Keratinocyte (primary cell): ENCODE measurements around the gene FSTL3. TPM values are rescaled to one million over a fixed set of nuclear protein-coding genes. Genes with fewer than 3 reads are reported as not detected.
"Not testable (repeated sequence)": the region's sequence is repeated elsewhere in the genome, so short reads cannot be mapped to it uniquely, and the experiment has no call there.

Experiments used
- DNase-seq: peaks from one replicate; pipeline ENCODE4 v3.0.0-alpha.2; 2011; ENCODE audit warnings: low read depth, missing footprints, low spot score
- FAIRE-seq: peaks from 2 replicates; lab custom pipeline; 2011; peaks lifted over from hg19 to GRCh38; lab: Jason Lieb, UNC
- H2AFZ ChIP-seq: 2 replicates; pipeline ENCODE4 v1.6.0; 2012; ENCODE audit warnings: low read length, control low read depth, inconsistent platforms; ENCODE audit not compliant: control insufficient read depth
- H3K27ac ChIP-seq: 2 replicates; pipeline ENCODE4 v1.5.1; 2011; ENCODE audit warnings: low read length; ENCODE audit not compliant: control insufficient read depth, insufficient read depth
- H3K27me3 ChIP-seq: 3 replicates; pipeline ENCODE4 v1.6.0; 2011; ENCODE audit warnings: low read length; ENCODE audit not compliant: control insufficient read depth, insufficient read depth; ENCODE audit errors: extremely low read depth
- H3K36me3 ChIP-seq, 2 experiments: 2 replicates in 1 of 2; 3 replicates in 1 of 2; pipeline ENCODE4 v1.5.1; 2011; ENCODE audit warnings: low read length in 2 of 2, mild to moderate bottlenecking in 1 of 2; ENCODE audit not compliant: control insufficient read depth in 2 of 2, insufficient read depth in 2 of 2; ENCODE audit errors: extremely low read depth in 1 of 2
- H3K4me1 ChIP-seq: 3 replicates; pipeline ENCODE4 v1.5.1; 2011; ENCODE audit warnings: low read length; ENCODE audit not compliant: control insufficient read depth, insufficient read depth; ENCODE audit errors: extremely low read depth
- H3K4me2 ChIP-seq: 3 replicates; pipeline ENCODE4 v1.6.0; 2011; ENCODE audit warnings: low read depth, low read length; ENCODE audit not compliant: control insufficient read depth, insufficient read depth; ENCODE audit errors: extremely low read depth
- H3K4me3 ChIP-seq, 3 experiments: fragments of 200-600 bp in 1 of 3; sonication (generic) in 1 of 3; 2 replicates in 2 of 3; 3 replicates in 1 of 3; pipeline ENCODE4 v1.5.1; 2011 to 2016; ENCODE audit warnings: low read length in 3 of 3, mild to moderate bottlenecking in 3 of 3, control low read depth in 2 of 3, inconsistent platforms in 1 of 3, low read depth in 1 of 3, mixed read lengths in 1 of 3, mixed run types in 1 of 3, moderate library complexity in 1 of 3; ENCODE audit not compliant: control insufficient read depth in 2 of 3, insufficient read depth in 2 of 3; ENCODE audit errors: extremely low read depth in 1 of 3
- H3K79me2 ChIP-seq: 2 replicates; pipeline ENCODE4 v1.6.0; 2012; ENCODE audit warnings: low read length; ENCODE audit not compliant: control insufficient read depth, insufficient read depth
- H3K9ac ChIP-seq: 3 replicates; pipeline ENCODE4 v1.6.0; 2011; ENCODE audit warnings: low read length; ENCODE audit not compliant: control insufficient read depth, insufficient read depth; ENCODE audit errors: extremely low read depth
- H3K9me1 ChIP-seq: 3 replicates; pipeline ENCODE4 v1.6.0; 2011; ENCODE audit warnings: low read length; ENCODE audit not compliant: control insufficient read depth, insufficient read depth; ENCODE audit errors: extremely low read depth
- H3K9me3 ChIP-seq: 2 replicates; pipeline ENCODE4 v1.5.1; 2012; ENCODE audit warnings: low read depth, low read length; ENCODE audit not compliant: control insufficient read depth
- H4K20me1 ChIP-seq: 3 replicates; pipeline ENCODE4 v1.6.0; 2011; ENCODE audit warnings: low read length; ENCODE audit not compliant: control insufficient read depth, insufficient read depth; ENCODE audit errors: extremely low read depth
- EZH2 ChIP-seq: IDR thresholded peaks from one replicate; pipeline ENCODE4 v1.6.1; 2012; ENCODE audit warnings: inconsistent platforms, mild to moderate bottlenecking, low read length, moderate library complexity
- dilution Hi-C: fragments of 300-500 bp; cut with MboI; formaldehyde crosslinking; loops from one replicate; pipeline ENCODE4 v1.7.0; 2020; ENCODE audit warnings: low sequenced_read_pairs; ENCODE audit not compliant: extremely low pct_ligation_motif_present
- polyA plus RNA-seq, 5 experiments: library from polyadenylated mRNA; depleted of rRNA in 3 of 5; stranded (reverse) in 3 of 5; stranded (forward) in 1 of 5; unstranded in 1 of 5; fragments of >200 nt; gene quantifications; 1 replicate in 1 of 5; 2 replicates in 3 of 5; 3 replicates in 1 of 5; pipeline versions ENCODE4 v1.2.1 to v1.2.3, GENCODE V29; 2011 to 2012; ENCODE audit warnings: missing spikeins in 2 of 5, low read depth in 1 of 5, low replicate concordance in 1 of 5
- TF ChIP-seq, protein P1 (sequence below), 3 experiments: IDR thresholded peaks in 1 of 3; conservative IDR thresholded peaks in 1 of 3; optimal IDR thresholded peaks in 1 of 3; 2 replicates in 2 of 3; 3 replicates in 1 of 3; pipeline versions ENCODE3 to v1.5.1; 2011; ENCODE audit warnings: low read length in 3 of 3, mild to moderate bottlenecking in 3 of 3, moderate library complexity in 2 of 3, control low read depth in 1 of 3, inconsistent platforms in 1 of 3; ENCODE audit not compliant: insufficient read depth in 2 of 3; ENCODE audit errors: extremely low read depth in 1 of 3

The FSTL3 gene
- polyA plus RNA-seq, 1 donor (not counting 4 experiments of a cell fraction or from before 2014, with no cell fraction given): 54.4 TPM

DNA sequence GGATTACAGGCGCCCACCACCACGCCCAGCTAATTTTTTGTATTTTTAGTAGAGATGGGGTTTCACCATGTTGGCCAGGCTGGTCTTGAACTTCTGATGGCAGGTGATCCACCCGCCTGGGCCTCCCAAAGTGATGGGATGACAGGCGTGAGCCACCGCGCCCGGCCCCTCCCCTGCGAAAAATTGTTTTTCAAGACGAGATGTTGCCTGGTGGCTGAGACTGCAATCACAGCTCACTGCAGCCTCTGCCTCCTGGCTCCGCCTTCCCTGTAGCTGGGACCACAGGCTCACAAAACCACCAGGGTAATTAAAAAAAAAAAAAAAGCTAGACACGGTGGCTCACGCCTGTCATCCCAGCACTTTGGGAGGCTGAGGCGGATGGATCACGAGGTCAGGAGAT is 23.7 kb downstream of the FSTL3 start:
- dilution Hi-C loops, H3K27ac ChIP-seq, H4K20me1 ChIP-seq, H3K9ac ChIP-seq, H3K9me3 ChIP-seq, H3K9me1 ChIP-seq, H3K4me2 ChIP-seq, H3K4me3 ChIP-seq, FAIRE-seq, H3K36me3 ChIP-seq, DNase-seq, H3K79me2 ChIP-seq, H2AFZ ChIP-seq, H3K27me3 ChIP-seq, H3K4me1 ChIP-seq: not testable (repeated sequence)

DNA sequence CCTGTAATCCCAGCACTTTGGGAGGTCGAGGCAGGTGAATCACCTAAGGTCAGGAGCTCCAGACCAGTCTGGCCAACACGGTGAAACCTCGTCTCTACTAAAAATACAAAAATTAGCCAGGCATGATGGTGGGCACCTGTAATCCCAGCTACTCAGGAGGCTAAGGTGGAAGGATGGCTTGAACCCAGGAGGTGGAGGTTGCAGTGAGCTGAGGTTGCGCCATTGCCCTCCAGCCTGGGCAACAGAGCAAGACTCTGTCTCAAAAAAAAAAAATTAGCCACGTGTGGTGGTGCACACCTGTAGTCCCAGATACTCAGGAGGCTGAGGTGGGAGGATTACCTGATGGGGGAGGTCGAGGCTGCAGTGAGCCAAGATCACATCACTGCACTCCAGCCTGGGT is 26.7 kb downstream of the FSTL3 start:
- H3K9me1 ChIP-seq, H4K20me1 ChIP-seq, H3K4me2 ChIP-seq, H3K9me3 ChIP-seq, FAIRE-seq, H3K9ac ChIP-seq, DNase-seq, H3K27me3 ChIP-seq, H3K36me3 ChIP-seq, H3K4me3 ChIP-seq, H3K27ac ChIP-seq, H2AFZ ChIP-seq, H3K79me2 ChIP-seq, H3K4me1 ChIP-seq, dilution Hi-C loops: not testable (repeated sequence)

DNA sequence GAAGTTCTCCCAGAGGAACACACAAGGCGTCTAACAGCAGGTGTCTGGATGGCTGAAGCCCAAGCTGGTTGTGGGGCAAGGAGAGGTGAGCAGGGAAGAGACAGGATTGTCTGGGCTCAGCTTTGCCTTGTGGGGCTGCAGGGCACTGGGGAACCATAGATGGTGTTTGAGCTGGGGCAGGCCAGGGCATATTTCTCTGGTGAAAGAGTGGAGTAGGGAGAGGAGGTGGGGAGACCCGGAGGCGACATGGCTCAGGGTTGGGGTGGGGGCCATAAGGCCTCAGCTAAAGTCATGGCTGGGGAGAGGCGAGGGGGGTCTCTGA is 27.1 kb downstream of the FSTL3 start:
- Histone ChIP-seq H2AFZ (no peak overlapping the region), H3K9me1 (no peaks in the 10 kb centered on the region), H3K36me3 (no peaks in the 10 kb centered on the region), H3K4me3 (no peak overlapping the region), H3K4me1 (no peaks in the 10 kb centered on the region), H3K4me2 (no peak overlapping the region), H3K27ac (no peak overlapping the region), H3K27me3 (peaks cover 10% of the 10 kb centered on the region), H3K79me2 (no peaks in the 10 kb centered on the region), H4K20me1 (no peaks in the 10 kb centered on the region), H3K9me3 (peaks cover 2% of the 10 kb centered on the region), H3K9ac (no peak overlapping the region)
- dilution Hi-C loops: no loop called here
- no peak for TF ChIP-seq EZH2
- TF ChIP-seq, protein P1, sequence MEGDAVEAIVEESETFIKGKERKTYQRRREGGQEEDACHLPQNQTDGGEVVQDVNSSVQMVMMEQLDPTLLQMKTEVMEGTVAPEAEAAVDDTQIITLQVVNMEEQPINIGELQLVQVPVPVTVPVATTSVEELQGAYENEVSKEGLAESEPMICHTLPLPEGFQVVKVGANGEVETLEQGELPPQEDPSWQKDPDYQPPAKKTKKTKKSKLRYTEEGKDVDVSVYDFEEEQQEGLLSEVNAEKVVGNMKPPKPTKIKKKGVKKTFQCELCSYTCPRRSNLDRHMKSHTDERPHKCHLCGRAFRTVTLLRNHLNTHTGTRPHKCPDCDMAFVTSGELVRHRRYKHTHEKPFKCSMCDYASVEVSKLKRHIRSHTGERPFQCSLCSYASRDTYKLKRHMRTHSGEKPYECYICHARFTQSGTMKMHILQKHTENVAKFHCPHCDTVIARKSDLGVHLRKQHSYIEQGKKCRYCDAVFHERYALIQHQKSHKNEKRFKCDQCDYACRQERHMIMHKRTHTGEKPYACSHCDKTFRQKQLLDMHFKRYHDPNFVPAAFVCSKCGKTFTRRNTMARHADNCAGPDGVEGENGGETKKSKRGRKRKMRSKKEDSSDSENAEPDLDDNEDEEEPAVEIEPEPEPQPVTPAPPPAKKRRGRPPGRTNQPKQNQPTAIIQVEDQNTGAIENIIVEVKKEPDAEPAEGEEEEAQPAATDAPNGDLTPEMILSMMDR (optimal IDR thresholded peaks at IDR 0.05 in 1 of 3, IDR thresholded peaks at IDR 0.05 in 1 of 3, conservative IDR thresholded peaks at IDR 0.05 in 1 of 3; ENCODE audit: extremely low read depth in 1 of 3, insufficient read depth in 2 of 3, low read length in 3 of 3): no peak
- no peak for DNase-seq
- FAIRE-seq: no peak
